NK-92 treated with Interleukin-12 subunit alpha and Interleukin-12 subunit beta, amount 100 ng/mL, for 24 hours (cell line): ENCODE measurements around the gene WNT6.

ENCODE experiments used
- DNase-seq: peaks from one replicate; lab custom pipeline; 2025; lab: John Stamatoyannopoulos, UW

WNT6 gene

GRCh38 chr2:218893349-218894150 is 33.9 kb downstream of the WNT6 start:
- no peak for DNase-seq

GRCh38 chr2:218894151-218894879 is 34.7 kb downstream of the WNT6 start:
- DNase-seq = no peak

GRCh38 chr2:218894880-218895157 is 35.2 kb downstream of the WNT6 start:
- no peak for DNase-seq

- DNase-seq = no peak
Observed at GRCh38 chr2:218895326-218895725, 35.7 kb downstream of the WNT6 start.

- DNase-seq = no peak
Observed at GRCh38 chr2:218895759-218896500, 36.3 kb downstream of the WNT6 start.

- peak; percentile 80 for DNase-seq
Observed at GRCh38 chr2:218896501-218897393, 37.1 kb downstream of the WNT6 start.

- no peak for DNase-seq
Observed at GRCh38 chr2:218897394-218898108, 37.9 kb downstream of the WNT6 start.

GRCh38 chr2:218898109-218898878 is 38.7 kb downstream of the WNT6 start:
- DNase-seq = peak; percentile 52

GRCh38 chr2:218899147-218899546 is 39.5 kb downstream of the WNT6 start:
- no peak for DNase-seq

- DNase-seq = no peak
Observed at GRCh38 chr2:218902427-218902826, 42.8 kb downstream of the WNT6 start.

- no peak for DNase-seq
Observed at GRCh38 chr2:218904176-218904575, 44.6 kb downstream of the WNT6 start.

- DNase-seq = peak; percentile 74
Observed at GRCh38 chr2:218908721-218909619, 49.4 kb downstream of the WNT6 start.

GRCh38 chr2:218910741-218911140 is 51.1 kb downstream of the WNT6 start:
- no peak for DNase-seq

GRCh38 chr2:218920504-218920903 is 60.9 kb downstream of the WNT6 start:
- DNase-seq = no peak
